ENCODE results near the gene ONECUT3.
"Not testable (repeated sequence)": the region's sequence is repeated elsewhere in the genome, so short reads cannot be mapped to it uniquely, and the experiment has no call there.

Gene ONECUT3

DNA sequence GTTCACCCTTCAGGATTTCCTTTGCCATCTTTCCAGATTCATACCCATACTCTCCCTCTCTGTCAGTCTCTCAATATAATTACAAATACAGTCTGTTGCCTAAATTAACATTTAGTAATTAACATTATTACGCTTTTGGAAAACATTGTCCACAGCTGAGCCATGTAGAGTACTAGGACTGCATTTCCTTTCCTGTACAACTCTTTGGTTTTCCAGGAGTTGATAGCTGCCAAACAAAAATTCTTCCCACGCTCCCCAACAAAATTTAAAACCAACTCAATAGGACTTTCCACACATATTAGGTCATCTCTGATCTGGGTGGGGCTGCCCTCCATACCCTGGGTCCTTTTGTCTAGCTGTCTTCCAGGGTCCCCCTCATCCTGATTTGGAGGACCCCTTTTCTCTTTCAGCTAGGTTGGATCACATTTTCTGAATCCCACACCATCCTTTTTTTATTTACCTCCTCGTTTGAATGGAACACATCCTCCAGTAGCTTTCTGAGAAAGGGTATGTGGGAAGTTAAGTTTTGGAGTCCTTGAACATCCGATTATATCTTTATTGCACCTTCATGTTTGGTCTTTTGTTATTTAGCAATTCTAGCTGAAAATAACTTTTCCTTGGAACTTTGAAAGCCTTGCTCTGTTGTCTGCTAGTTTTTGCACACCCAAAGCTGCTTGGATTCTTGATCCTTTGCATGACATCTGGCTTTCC, 17.7 kb downstream of the ONECUT3 start:
- DNase-seq: no peak

DNA sequence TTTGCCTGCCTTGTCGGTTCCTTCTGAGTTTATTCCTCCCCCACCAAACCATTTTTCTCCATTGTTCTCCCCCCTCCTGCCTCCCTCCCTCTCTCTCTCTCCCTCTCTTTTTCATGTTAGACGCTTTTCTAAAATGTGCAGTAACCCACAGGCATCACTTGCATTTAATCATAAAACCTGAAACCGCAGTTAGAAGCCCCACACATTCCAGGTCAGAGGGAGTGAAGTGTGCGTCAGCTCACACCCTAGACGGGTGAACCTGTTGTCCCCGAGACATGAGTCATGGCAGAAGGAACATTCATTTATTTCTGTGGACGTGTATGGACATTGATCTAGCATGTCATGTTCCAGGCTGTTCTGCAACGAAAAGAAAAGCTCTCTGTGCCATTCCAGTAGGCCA, 19.9 kb downstream of the ONECUT3 start:
- no peak for DNase-seq

DNA sequence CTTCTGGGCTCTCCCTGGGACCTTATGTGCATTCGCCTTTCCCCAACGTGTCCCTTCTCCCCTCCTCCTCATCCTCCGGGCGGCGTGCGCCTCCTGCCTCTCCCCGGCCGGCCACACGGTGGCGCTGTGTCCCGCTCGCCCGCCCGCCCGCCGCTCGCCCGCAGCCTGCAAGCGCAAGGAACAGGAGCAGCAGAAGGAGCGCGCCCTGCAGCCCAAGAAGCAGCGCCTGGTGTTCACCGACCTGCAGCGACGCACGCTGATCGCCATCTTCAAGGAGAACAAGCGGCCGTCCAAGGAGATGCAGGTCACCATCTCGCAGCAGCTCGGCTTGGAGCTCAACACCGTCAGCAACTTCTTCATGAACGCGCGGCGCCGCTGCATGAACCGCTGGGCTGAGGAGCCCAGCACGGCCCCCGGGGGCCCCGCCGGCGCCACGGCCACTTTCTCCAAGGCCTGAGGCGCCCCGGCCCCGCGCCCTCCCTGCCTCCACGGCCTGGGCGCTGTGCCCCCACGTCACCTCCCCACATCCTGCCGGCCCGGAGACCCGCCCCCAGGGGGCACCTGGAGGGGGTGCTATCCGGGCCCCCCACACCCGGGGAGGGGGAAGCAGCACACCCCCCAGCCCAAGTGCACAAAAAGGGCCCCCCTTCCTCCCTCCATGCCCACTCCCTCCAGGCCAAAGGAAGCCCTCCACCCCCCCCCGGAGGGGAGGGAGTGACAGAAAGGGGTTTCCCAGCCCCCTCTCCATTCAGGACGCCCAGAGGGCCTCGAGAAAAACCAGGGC, 21.9 kb downstream of the ONECUT3 start:
- DNase-seq: no peak

DNA sequence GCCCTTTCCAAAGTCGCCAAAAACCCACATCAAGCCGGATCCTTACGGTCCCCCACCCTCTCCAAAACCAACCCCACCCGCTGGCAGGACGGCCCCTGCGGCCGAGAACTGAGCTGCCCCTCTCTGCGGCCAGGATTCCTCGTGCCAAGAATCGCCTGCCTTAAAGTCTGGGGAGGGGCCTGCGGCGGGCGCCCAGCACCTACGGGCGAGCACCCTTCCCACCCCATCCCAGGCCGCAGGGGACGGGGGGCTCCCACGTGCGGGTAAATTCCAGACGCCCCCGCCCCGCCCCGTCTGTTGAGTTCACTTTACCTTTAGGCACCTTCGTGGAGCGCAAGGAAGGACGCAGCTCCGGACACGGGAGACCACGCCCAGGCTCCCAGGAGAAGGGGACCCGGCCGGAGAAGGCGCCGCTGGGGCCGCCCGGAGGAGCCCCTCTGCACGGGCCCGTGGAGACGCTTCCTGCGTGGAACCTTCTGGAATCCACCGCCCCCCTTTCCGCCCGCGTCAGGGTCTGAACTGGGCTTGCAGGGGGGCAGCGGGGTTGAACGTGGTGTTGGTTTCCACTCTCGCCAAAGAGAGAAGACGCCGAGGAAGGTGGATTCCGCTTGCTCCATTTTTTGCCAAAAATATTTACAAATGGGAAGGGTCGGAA, 22.8 kb downstream of the ONECUT3 start:
- no peak for DNase-seq

DNA sequence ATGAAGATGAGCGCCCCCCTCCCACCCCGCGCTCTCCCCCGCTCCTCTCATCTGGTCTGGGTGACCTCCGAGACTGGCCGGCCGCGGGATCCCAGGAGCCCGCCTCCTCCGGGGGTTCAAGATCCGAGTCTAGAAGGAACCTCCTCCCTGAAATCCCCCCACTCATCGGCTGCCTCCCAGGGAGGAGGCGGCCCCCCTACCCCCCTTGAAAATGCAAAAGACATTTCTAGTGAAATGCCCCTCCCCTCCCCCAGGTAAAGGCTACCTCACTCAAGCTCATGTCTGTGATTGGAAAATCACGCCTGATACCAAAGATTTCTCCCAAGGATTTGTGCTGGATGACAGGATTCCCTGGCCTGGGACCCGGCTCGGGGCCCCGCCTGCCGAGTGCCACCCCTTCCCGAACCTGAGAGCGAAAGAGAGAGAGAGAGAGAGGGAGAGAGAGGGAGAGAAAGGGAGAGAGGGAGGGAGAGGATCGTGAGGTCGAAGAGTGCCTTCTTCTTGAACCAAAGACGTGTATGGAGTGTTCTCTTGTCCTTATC, 23.4 kb downstream of the ONECUT3 start:
- no peak for DNase-seq

DNA sequence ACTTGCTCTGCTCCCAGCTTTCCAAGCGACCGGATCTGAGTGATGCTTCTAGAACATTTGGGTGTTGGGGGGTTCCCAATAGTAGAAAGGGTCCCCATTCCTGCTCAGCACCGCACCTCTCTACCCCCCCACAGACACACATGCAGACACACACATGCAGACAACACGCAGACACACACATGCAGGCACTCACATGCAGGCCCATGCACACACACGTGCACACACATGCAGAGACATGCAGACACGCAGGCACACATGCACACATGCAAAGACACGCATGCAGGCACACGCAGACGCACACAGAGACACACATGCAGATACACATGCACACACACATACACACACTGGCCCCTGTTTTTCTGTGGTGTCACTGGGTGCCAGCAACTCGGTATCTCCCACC, 23.8 kb downstream of the ONECUT3 start:
- DNase-seq: no peak

DNA sequence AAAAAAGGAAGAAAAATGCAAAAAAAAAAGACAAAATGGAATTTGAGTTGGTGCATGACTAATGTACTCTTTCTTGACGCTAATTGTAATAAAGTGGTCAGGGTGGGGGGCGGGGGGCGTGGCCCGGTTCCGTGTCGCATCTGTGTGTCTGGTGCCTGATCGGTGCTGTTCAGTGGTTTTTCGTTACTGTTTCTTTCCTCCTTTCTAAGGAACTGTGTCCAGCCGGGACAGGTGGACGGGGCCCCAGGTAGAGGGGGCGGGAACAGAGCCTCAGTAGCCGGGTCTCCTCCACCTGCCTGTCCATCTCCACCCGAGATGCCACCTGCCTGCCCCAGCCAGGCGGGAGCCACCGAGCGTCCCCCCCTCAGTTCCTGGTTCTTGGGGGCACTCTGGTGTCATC, 26.3 kb downstream of the ONECUT3 start:
- no peak for DNase-seq

DNA sequence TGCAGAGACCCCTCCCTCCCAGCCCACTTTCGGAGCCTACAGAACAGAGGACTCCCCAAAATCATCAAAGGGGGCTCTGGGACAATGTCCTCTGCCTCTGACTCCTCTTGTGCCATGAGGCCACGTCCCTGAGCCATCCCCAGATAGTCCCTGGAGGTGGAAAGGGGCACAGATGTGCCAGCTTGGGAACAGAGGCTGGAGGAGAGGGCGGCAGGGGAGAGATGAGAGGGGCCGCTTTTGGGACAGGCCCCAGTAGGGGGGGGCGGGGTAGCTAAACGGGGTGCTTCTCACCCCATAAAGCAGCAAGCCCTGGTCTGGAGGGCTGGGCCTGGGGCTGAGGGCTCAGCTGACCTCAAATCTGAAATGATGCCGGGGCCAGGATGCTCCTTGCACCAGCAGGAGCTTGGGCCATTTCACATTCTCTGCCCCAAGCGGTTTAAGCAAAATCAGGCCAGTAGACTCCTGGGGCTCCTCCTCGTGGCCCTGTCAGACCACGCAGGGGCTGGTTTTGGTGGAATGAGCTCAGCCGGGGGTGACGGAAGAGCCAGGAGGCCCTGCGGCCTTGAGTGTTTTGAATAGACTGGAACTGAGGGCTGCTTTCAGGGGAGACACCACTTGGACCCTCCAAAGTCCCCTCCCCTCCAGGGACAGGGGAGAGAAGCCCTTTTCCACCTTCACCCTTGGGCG, 27.1 kb downstream of the ONECUT3 start:
- no peak for DNase-seq

DNA sequence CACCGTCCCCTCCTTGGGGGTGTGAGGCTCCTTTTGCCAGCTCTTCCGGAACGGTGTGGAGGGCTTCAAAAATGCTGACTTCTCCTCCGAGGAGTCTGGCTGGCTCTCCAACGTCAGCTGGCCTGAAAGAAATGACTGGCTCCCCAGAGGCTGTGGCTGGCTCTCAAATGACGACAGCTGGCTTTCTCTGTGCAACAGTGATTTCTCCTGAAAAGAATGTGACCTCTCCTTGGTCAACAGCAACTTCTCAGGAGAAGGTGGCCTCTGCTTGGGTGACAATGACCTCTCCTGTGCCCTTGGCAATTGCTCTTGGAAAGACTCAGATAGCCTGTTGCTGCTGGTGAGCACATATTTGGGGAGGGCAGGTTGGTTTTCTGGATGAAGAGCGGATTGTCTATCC, 29.2 kb downstream of the ONECUT3 start:
- DNase-seq: no peak

DNA sequence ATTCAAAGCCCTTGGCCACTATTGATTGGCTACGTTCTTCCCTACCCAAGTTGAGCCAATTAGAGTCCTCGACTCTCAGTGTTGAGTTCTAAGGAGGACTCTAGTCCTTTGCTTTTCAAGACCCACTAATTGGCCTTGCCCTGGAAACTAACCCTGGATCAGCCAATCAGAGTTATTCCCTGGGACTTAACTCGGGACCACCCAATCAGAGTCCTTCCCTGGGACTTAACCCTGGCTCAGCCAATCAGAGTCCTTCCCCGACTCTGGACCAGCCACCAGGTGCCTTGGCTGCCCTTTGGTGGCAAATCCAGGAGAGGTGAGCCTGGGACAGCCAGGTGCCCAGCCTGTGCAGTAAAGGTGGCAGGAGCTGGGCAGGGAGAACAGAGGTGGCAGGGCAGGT, 30.0 kb downstream of the ONECUT3 start:
- DNase-seq: no peak

DNA sequence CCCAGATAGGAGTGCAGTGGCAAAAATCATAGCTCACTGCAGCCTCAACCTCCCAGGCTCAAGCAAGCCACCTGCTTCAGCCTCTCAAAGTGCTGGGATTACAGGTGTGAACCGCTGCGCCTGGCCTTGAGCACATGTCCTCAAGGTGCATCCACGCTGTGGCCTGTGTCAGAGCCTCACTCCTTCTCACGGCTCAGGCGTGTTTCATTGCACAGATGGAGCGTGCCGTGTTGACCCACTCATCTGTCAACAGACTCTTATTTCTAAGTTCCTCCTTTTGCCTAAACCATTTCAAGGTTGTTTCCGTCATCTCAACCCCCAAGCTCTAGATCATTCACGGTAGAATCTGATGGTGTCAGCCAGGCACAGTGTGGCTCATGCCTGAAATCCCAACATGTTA, 30.6 kb downstream of the ONECUT3 start:
- DNase-seq: no peak

DNA sequence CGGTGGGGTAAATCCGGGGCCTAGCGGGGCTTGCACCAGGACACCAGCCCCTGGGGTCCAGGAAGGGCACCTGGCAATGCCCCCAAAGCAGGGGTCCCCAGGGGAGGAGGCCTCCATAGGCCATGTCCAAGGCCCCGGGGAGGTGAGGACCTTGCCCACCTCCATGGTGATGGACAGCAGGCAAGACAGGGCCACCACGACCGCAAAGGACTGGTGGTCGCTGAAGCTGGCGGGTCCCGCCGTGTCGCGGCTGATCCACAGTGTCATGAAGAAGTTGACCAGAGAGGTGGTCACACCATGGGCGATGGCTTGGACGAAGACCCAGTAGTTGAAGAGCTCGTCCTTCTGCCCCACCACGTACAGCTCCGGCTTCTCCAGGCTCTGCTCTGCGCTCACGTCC, 32.0 kb downstream of the ONECUT3 start:
- DNase-seq: no peak

DNA sequence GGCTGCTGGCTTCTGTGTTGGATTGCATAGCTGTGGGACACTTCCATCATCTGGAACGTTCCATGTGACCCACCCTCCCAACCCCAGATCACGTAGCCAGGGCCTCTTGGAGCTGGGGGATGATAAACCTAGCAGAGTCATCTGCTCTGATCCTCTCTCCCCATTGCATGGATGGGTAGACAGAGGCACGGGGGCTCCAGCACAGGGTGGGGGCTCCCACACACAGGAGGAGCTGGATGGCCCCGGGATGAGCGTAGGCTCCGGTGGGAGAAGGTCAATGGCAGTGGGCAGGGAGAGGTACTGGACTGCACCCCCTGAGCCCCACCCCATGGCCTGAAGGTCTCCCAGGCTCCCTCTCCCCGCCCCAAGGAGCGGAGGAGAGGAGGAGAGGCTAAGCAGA, 33.4 kb downstream of the ONECUT3 start:
- no peak for DNase-seq

DNA sequence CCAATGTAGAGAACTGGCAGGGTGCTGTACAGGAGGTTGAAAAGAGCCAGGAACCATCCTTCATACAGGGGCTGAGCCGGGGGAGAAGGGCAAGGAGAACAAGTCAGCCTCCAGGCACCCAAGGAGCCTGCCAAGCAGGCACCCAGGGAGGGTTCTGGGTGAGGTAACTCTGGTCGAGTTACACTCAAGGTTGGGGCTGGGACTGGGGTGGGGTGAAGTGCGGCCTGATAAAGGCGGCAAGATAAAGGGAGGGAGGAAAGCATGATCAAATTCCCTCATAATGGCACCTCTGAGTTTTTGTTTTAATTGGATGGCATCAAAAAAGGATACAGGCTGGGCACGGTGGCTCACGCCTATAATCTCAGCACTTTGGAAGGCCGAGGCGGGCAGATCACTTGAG, 33.8 kb downstream of the ONECUT3 start:
- no peak for DNase-seq

DNA sequence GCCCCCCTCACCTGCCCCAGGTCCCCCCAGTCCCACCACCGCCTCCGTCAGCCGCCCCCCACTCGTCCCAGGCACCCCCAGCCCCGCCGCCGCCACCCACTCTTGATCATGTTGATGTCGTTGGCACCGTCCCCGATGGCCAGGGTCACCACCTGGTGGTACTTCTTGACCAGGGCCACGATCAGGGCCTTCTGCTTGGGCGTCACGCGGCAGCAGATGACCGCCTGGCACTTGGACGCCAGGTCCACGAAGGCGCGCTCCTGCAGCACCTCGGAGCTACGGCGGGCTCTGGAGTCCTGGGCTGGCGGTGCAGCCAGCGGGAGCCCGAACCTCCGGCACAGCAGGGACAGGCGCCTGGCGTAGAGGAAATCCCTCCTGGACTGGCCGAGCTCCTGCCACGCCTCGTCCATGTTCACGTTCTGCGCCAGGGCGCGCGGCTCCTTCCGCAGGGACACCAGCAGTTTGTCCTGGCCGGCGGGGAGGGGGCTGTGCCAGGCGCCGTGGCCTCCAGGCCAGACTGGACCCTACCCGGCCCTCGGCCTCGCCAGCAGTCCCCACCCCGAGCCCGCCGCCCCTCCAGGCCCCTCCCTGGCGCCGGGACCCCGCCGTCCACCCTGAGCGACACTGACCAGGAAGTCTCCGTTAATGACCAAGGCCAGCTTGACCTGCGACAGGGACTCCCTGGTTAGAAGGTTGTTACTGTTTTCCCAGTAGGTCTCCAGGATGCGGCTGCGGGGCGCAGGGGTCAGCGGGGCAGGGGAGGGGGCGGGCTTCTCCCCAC, 36.1 kb downstream of the ONECUT3 start:
- no peak for DNase-seq

DNA sequence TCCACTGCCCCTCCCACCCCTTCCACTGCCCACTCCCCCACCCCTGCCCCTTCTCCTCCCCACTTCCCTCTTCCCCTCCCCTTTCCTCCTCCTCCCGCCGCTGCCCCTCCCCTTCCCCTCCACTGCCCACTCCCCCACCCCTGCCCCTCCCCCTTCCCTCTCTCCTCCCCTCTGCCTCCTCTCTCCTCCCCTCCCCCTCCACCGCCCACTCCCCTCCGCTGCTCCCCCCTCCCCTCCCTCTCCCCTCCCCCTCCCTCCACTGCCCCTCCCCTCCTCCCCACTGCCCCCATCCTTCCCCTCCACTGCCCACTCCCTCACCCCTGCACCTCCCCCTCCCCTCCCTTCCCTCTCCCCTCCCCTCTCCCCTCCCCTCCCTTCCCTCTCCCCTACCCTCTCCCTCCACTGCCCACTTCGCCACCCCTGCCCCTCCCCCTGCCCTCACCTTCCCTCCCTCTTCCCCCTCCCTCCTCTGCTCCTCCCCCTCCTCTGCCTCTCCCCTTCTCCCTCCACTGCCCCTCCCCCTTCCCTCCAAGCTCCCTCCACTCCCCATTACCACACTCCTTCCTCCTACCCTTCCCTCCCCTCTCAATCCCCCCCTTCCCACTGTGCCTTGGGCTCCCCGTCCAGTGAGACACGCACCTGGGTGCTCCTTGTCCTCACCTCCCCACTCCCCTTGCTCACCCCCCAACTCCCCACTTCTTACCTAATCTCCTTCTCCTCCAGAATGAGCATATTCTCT, 36.9 kb downstream of the ONECUT3 start:
- no peak for DNase-seq

DNA sequence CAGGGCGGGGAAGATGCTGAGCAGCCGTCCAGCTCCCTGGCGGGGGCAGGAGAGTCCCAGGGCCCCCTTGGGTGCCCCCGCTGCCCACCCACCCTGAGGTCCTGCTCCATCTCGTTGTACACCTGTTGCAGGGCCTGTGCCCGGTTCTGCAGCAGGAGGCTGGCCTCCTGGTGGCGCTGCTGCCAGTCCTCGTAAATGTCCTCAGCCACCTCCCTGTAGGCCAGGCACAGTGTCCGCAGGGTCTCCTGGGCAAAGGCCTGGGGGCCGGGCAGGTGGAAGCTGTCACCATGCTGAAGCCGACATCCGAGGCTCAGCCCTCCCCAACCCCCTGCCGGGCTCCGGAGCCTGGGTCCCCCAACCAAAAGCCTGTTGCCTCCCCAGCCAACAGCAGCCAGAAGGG, 38.6 kb downstream of the ONECUT3 start:
- no peak for DNase-seq

DNA sequence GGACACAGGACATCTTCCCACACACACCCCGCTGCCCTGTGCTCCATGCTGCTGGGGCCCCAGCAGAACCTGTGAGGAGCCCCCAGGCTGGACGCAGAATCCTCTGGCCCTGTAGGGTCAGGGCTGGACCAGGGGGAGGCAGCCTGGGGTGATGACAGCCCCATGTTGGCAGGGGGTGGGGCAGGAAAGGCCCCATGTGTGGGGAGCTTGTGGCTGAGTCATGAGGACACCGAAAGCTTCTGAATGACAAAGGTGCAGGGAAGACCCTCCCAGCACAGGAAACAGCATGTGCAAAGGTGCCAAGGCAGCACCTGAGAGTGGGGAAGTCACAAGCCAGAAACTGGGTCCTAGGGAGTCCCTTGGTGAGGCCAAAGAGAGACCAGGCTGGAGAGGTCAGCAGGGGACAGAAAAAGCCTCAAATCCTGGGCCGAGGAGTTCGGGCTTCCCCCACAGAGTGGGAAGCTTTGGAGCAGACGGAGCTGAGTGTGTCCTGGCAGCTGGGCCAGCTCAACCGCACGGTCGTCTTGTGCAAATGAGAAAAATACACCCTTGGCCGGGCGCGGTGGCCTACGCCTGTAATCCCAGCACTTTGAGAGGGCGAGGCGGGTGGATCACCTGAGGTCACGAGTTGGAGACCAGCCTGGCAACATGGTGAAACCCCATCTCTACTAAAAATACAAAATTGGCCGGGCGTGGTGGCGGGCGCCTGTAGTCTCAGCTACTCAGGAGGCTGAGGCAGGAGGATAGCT, 41.3 kb downstream of the ONECUT3 start:
- DNase-seq: no peak

DNA sequence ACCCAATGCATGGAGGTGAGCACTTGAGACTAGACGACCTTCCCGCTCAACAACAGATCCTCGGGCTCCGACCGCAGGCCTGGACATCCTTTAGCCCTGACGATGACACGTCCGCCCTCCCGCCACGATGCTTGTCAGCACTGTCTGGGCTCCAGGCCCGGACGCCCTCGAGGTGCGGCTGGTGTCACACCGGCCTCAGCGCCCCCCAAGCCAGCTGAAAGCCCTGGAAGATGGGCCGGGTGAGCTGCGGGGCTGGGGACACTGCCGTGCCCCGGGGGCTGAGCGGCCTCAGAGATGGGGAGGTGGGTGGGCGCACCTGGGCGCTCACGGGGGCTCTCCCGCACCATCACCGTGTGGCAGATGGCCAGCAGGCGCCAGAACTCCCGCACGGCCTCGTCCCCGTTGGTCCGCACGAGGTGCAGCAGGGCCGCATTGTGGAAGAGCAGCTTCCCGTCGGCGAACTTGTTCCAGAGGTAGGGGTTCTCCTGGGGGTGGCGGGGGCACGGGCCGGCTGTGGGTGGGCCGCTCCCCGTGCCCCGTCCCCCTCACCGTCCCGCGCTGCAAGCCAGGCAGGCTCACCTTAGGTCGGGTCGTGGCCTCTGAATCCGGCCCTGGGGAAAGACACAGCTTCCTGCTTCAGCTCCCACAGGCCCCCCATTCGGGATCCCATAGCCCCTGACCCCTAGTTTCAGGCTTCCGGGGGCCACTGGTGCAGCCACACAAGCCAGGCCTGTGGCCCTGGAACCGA, 43.3 kb downstream of the ONECUT3 start:
- DNase-seq: no peak

DNA sequence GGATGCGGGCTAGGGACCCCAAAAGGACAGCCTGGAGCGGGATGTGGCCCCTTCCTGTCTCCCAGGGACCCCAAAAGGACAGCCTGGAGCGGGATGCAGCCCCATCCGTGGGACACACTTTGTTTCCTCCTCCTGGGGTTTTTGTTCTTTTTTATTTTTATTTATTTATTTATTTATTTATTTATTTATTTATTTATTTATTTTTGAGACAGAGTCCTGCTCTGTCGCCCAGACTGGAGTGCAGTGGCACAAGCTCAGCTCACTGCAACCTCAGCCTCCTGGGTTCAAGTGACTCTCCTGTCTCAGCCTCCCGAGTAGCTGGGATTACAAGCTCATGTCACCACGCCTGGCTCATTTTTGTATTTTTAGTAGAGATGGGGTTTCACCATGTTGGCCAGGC, 44.0 kb downstream of the ONECUT3 start:
- not testable (repeated sequence) for DNase-seq
